Testis (tissue), 3 donors: ENCODE data around the gene CACNB1. TPM values are rescaled to one million over a fixed set of nuclear protein-coding genes. Genes with fewer than 3 reads are reported as not detected.

Experiments
- DNase-seq: peaks from one replicate; pipeline ENCODE4 v3.0.0-alpha.2; 2019
- H3K27ac ChIP-seq, 2 donors: fragments of 200-600 bp; sonication (generic); one replicate each; pipeline ENCODE4 v1.5.1; 2019
- H3K27me3 ChIP-seq: fragments of 200-600 bp; sonication (generic); one replicate; pipeline ENCODE4 v1.5.1; 2019
- H3K36me3 ChIP-seq: fragments of 200-600 bp; sonication (generic); one replicate; pipeline ENCODE4 v1.5.1; 2017; ENCODE audit warnings: low read depth; ENCODE audit errors: missing control alignments
- H3K4me1 ChIP-seq: fragments of 200-600 bp; sonication (generic); one replicate; pipeline ENCODE4 v1.5.1; 2019
- H3K4me3 ChIP-seq, 2 donors: fragments of 200-600 bp; sonication (generic); one replicate each; pipeline ENCODE4 v1.5.1; 2017 to 2019
- H3K9me3 ChIP-seq: fragments of 200-600 bp; sonication (generic); one replicate; pipeline ENCODE4 v1.5.1; 2017
- CTCF ChIP-seq, 3 experiments: fragments of 450-650 bp in 2 of 3; fragments of 200-600 bp in 1 of 3; sonication (generic) in 1 of 3; IDR thresholded peaks; one replicate each; pipeline ENCODE4 v1.5.1; 2016 to 2019; ENCODE audit warnings: antibody characterized with exemption in 3 of 3, mild to moderate bottlenecking in 2 of 3, moderate library complexity in 1 of 3
- POLR2A ChIP-seq: fragments of 450-650 bp; IDR thresholded peaks from one replicate; pipeline ENCODE4 v1.6.1; 2017; ENCODE audit warnings: antibody characterized with exemption, mild to moderate bottlenecking, moderate library complexity
- WGBS, 2 donors: methylation state at CpG; one replicate each; pipeline ENCODE4 v1.1.5; 2018; 5-methylcytosine and 5-hydroxymethylcytosine counted together
- intact Hi-C: fragments of 100-400 bp; cut with DNase I; formaldehyde crosslinking; loops from one replicate; pipeline ENCODE4 v1.15.1; 2023; ENCODE audit warnings: low total_unique reads
- polyA plus RNA-seq: library from polyadenylated mRNA; stranded (reverse); fragments of 350-450 nt; fragmentation: Illumina TruSeq; extraction: RNeasy Lipid Tissue Mini Kit (QIAGEN cat#74804); gene quantifications from one replicate; pipeline ENCODE4 v1.2.3, GENCODE V29; 2014; ENCODE audit warnings: low read depth, low replicate concordance; ENCODE audit not compliant: insufficient read depth
- total RNA-seq, 2 donors: library from RNA; depleted of rRNA; stranded (reverse); fragments of >200 nt; gene quantifications; one replicate each; pipeline ENCODE4 v1.2.3, GENCODE V29; 2016

Gene CACNB1
- total and polyA plus RNA-seq, 3 donors from 2014 or later = 11.3 to 19.8 (median 18.1) TPM

- no peak for TF ChIP-seq POLR2A
- TF ChIP-seq CTCF (IDR thresholded peaks at IDR 0.05) = no peak
- no peaks in the 10 kb centered on the region for H3K9me3 ChIP-seq
- intact Hi-C loops = no loop called here
- no peaks in the 10 kb centered on the region for H3K27me3 ChIP-seq
- DNase-seq = no peak
- no peak overlapping the region for H3K4me3 ChIP-seq
- H3K27ac ChIP-seq = no peak overlapping the region
- no peaks in the 10 kb centered on the region for H3K36me3 ChIP-seq
- H3K4me1 ChIP-seq = peaks cover 17% of the 10 kb centered on the region
- 69 to 75% methylated on average over 5 to 8 of the region's 8 CpGs for WGBS, 2 donors
Measured at GRCh38 chr17:39208893-39209292, 11.4 kb upstream of the CACNB1 start.

- Histone ChIP-seq H3K27me3 (no peaks in the 10 kb centered on the region), H3K9me3 (no peaks in the 10 kb centered on the region), H3K4me1 (peaks cover 17% of the 10 kb centered on the region), H3K27ac (no peak overlapping the region), H3K36me3 (no peaks in the 10 kb centered on the region), H3K4me3 (no peak overlapping the region)
- intact Hi-C loops = no loop called here
- no peak for TF ChIP-seq POLR2A
- no peak for TF ChIP-seq CTCF (IDR thresholded peaks at IDR 0.05)
- DNase-seq = no peak
- 61 to 73% methylated on average over 7 of the region's 7 CpGs for WGBS, 2 donors
Measured at GRCh38 chr17:39208136-39208535, 10.7 kb upstream of the CACNB1 start.

- Histone ChIP-seq H3K27ac (no peak overlapping the region), H3K27me3 (no peaks in the 10 kb centered on the region), H3K4me1 (peaks cover 28% of the 10 kb centered on the region), H3K36me3 (no peaks in the 10 kb centered on the region), H3K4me3 (no peak overlapping the region), H3K9me3 (no peaks in the 10 kb centered on the region)
- 81 to 87% methylated on average over 3 of the region's 3 CpGs for WGBS, 2 donors
- intact Hi-C loops = no loop called here
- TF ChIP-seq POLR2A = no peak
- no peak for TF ChIP-seq CTCF (IDR thresholded peaks at IDR 0.05)
- no peak for DNase-seq
Measured at GRCh38 chr17:39205112-39205526, 7.7 kb upstream of the CACNB1 start.

GRCh38 chr17:39204245-39204644 is 6.8 kb upstream of the CACNB1 start:
- no peak for DNase-seq
- WGBS, 2 donors = 77 to 81% methylated on average over 8 of the region's 8 CpGs
- intact Hi-C loops = no loop called here
- Histone ChIP-seq H3K27me3 (no peaks in the 10 kb centered on the region), H3K36me3 (no peaks in the 10 kb centered on the region), H3K4me1 (peaks cover 21% of the 10 kb centered on the region), H3K9me3 (no peaks in the 10 kb centered on the region), H3K4me3 (no peak overlapping the region), H3K27ac (no peak overlapping the region)
- TF ChIP-seq POLR2A (no peak), CTCF (IDR thresholded peaks at IDR 0.05) (no peak)

GRCh38 chr17:39200957-39201510 is 3.6 kb upstream of the CACNB1 start:
- intact Hi-C loops = no loop called here
- TF ChIP-seq POLR2A (no peak), CTCF (IDR thresholded peaks at IDR 0.05) (no peak)
- Histone ChIP-seq H3K27ac (peak overlapping the region; percentile 97), H3K9me3 (no peaks in the 10 kb centered on the region), H3K27me3 (no peaks in the 10 kb centered on the region), H3K4me1 (peaks cover 28% of the 10 kb centered on the region), H3K4me3 (peak overlapping the region; percentile 83 to 92), H3K36me3 (no peaks in the 10 kb centered on the region)
- no peak for DNase-seq
- 23 to 31% methylated on average over 11 of the region's 11 CpGs for WGBS, 2 donors
